Ovary (tissue), 3 donors: ENCODE data around the gene HOOK2.

ENCODE experiments used
- EP300 ChIP-seq: sonication (generic); formaldehyde crosslinking; IDR thresholded peaks from one replicate; pipeline ENCODE4 v1.6.1; 2017; ENCODE audit warnings: antibody characterized with exemption
- POLR2A ChIP-seq: fragments of 450-650 bp; IDR thresholded peaks from one replicate; pipeline ENCODE4 v1.6.1; 2017; ENCODE audit warnings: antibody characterized with exemption, mild to moderate bottlenecking, moderate library complexity
- TF ChIP-seq, protein P1 (sequence below), 3 donors: fragments of 450-650 bp in 2 of 3; fragments of 200-600 bp in 1 of 3; IDR thresholded peaks; one replicate each; pipeline versions ENCODE4 v1.5.1 to v1.8.0; 2016 to 2022; ENCODE audit warnings: antibody characterized with exemption in 3 of 3, mild to moderate bottlenecking in 1 of 3
- donor health status: DM: no; HTN: no; CAD: no.

DNA sequence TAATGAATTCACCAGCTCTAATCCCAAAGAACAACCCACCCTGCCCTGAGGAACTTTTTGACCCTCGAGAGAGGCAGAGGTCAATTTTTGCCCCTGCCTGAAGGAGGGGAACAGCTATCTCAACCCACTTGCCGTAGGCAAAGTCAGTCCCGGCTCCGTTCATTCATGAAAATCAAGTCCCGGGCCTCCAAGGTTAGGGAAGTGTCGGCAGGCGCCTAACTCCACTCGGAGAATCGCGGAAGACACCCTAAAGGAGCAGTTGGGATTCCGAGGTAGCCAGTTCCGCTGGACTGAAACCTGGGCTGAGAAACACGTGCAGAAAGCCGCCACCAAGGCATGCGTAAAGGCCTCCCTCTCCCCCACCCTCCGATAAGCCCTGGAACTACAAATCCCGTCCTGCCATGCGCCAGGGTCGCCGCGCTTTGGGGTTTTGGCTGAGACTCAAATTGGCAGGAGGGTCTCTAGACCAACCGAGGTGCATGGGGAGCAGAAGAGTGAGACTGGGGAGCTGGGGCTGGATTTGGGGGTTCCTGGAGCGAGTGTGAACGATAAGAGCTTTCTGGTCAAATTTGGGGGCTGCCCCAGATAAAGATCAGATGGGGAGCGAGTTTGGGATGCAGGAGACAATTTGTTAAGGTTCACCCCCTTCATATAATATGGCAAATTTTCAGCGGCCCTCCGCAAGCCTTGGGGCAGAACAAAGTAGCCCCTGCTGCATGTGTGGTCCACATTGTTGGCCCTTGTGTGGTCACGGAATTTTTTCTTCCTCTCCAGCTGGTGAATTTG lies 51.5 kb downstream of the HOOK2 start, which contains the start of gene TNPO2:
- TF ChIP-seq, protein P1, sequence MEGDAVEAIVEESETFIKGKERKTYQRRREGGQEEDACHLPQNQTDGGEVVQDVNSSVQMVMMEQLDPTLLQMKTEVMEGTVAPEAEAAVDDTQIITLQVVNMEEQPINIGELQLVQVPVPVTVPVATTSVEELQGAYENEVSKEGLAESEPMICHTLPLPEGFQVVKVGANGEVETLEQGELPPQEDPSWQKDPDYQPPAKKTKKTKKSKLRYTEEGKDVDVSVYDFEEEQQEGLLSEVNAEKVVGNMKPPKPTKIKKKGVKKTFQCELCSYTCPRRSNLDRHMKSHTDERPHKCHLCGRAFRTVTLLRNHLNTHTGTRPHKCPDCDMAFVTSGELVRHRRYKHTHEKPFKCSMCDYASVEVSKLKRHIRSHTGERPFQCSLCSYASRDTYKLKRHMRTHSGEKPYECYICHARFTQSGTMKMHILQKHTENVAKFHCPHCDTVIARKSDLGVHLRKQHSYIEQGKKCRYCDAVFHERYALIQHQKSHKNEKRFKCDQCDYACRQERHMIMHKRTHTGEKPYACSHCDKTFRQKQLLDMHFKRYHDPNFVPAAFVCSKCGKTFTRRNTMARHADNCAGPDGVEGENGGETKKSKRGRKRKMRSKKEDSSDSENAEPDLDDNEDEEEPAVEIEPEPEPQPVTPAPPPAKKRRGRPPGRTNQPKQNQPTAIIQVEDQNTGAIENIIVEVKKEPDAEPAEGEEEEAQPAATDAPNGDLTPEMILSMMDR (IDR thresholded peaks at IDR 0.05) = no peak
- TF ChIP-seq POLR2A (no peak), EP300 (no peak)
